Upper lobe of left lung (tissue), 6 donors: ENCODE results near the gene ACKR3. TPM values are rescaled to one million over a fixed set of nuclear protein-coding genes. Genes with fewer than 3 reads are reported as not detected.

ENCODE experiments used
- ATAC-seq, 2 donors: fragments of 200-7000 bp; cut with Tn5 transposase; one replicate each; pipeline ENCODE4 v1.9.1; 2022; ENCODE audit warnings: mild to moderate bottlenecking in 2 of 2, moderate library complexity in 2 of 2; ENCODE audit not compliant: low FRiP score in 2 of 2
- DNase-seq, 2 donors: peaks; one replicate each; pipeline ENCODE4 v3.0.0-alpha.2; 2019 to 2020
- H3K27ac ChIP-seq, 4 donors: fragments of 200-600 bp; sonication (generic); one replicate each; pipeline ENCODE4 v1.5.1; 2016 to 2019
- H3K27me3 ChIP-seq, 4 donors: fragments of 200-600 bp; sonication (generic); one replicate each; pipeline ENCODE4 v1.5.1; 2017 to 2019
- H3K36me3 ChIP-seq, 4 donors: fragments of 200-600 bp; sonication (generic); one replicate each; pipeline ENCODE4 v1.5.1; 2016 to 2019
- H3K4me1 ChIP-seq, 4 donors: fragments of 200-600 bp; sonication (generic); one replicate each; pipeline ENCODE4 v1.5.1; 2018 to 2019
- H3K4me3 ChIP-seq, 4 donors: fragments of 200-600 bp; sonication (generic); one replicate each; pipeline ENCODE4 v1.5.1; 2017 to 2019; ENCODE audit warnings: mild to moderate bottlenecking in 2 of 4, moderate library complexity in 1 of 4
- H3K9me3 ChIP-seq, 4 donors: fragments of 200-600 bp; sonication (generic); one replicate each; pipeline ENCODE4 v1.5.1; 2018 to 2019
- CTCF ChIP-seq, 6 experiments: fragments of 450-650 bp in 4 of 6; fragments of 200-600 bp in 2 of 6; sonication (generic) in 2 of 6; IDR thresholded peaks; one replicate each; pipeline ENCODE4 v1.5.1; 2016 to 2019; ENCODE audit warnings: antibody characterized with exemption in 6 of 6
- EP300 ChIP-seq, 4 donors: sonication (generic); formaldehyde crosslinking; IDR thresholded peaks; one replicate each; pipeline ENCODE4 v1.5.1; 2017; ENCODE audit warnings: antibody characterized with exemption in 4 of 4, control low read depth in 2 of 4
- POLR2A ChIP-seq, 4 donors: fragments of 450-650 bp; IDR thresholded peaks; one replicate each; pipeline ENCODE4 v1.5.1; 2016 to 2017; ENCODE audit warnings: antibody characterized with exemption in 4 of 4, mild to moderate bottlenecking in 2 of 4
- POLR2AphosphoS5 ChIP-seq, 2 donors: sonication (generic); formaldehyde crosslinking; IDR thresholded peaks; one replicate each; pipeline ENCODE4 v1.5.1; 2017; ENCODE audit warnings: antibody characterized with exemption in 2 of 2
- WGBS, 2 donors: methylation state at CpG; one replicate each; pipeline ENCODE4 v1.1.5; 2017 to 2018; 5-methylcytosine and 5-hydroxymethylcytosine counted together
- total RNA-seq, 6 donors: library from RNA; depleted of rRNA in 4 of 6; stranded (reverse); fragments of >200 nt in 4 of 6; gene quantifications; one replicate each; pipeline versions ENCODE4 v1.1.0 to v1.2.1, GENCODE V29; 2016 to 2021
- donor health status: DM: no; HTN: no; CAD: no; lungs with moderate emphysema.
- donor health status: DM: no; HTN: yes; CAD: no; lungs with severe emphysema.

Gene ACKR3
- total RNA-seq, 6 donors from 2014 or later, result 3.9 to 28.5 (median 10.5) TPM

- H3K27me3 ChIP-seq, result no peaks in the 10 kb centered on the region
- H3K36me3 ChIP-seq, result no peaks in the 10 kb centered on the region
- H3K4me3 ChIP-seq, result no peak overlapping the region
- no peak overlapping the region for H3K27ac ChIP-seq
- no peak for ATAC-seq
- H3K4me1 ChIP-seq, result peaks cover 0 to 6% (median 2%) of the 10 kb centered on the region in 4 donors
- TF ChIP-seq POLR2AphosphoS5 (IDR thresholded peaks at IDR 0.05) (no peak), EP300 (IDR thresholded peaks at IDR 0.05) (no peak), POLR2A (IDR thresholded peaks at IDR 0.05) (no peak), CTCF (IDR thresholded peaks at IDR 0.05) (no peak)
- no peak for DNase-seq
- WGBS, 2 donors, result 81 to 86% methylated on average over 13 of the region's 13 CpGs
- peaks cover 0 to 3% (median 0%) of the 10 kb centered on the region in 4 donors for H3K9me3 ChIP-seq
Measured at GRCh38 chr2:236550701-236551465, 18.7 kb upstream of the ACKR3 start.

GRCh38 chr2:236551471-236552211 lies 18.0 kb upstream of the ACKR3 start:
- no peaks in the 10 kb centered on the region for H3K27me3 ChIP-seq
- DNase-seq, result peak in 1 of 2 donors; percentile 27

GRCh38 chr2:236552212-236552542 lies 17.4 kb upstream of the ACKR3 start:
- Histone ChIP-seq H3K9me3 (peaks cover 0 to 3% (median 0%) of the 10 kb centered on the region in 4 donors), H3K27ac (no peak overlapping the region), H3K4me3 (no peak overlapping the region), H3K36me3 (no peaks in the 10 kb centered on the region), H3K27me3 (no peaks in the 10 kb centered on the region), H3K4me1 (no peaks in the 10 kb centered on the region)
- DNase-seq, result no peak
- ATAC-seq, result no peak
- TF ChIP-seq EP300 (IDR thresholded peaks at IDR 0.05) (no peak), POLR2AphosphoS5 (IDR thresholded peaks at IDR 0.05) (no peak), CTCF (IDR thresholded peaks at IDR 0.05) (no peak), POLR2A (IDR thresholded peaks at IDR 0.05) (no peak)
- WGBS, 2 donors, result 81 to 82% methylated on average over 6 of the region's 6 CpGs

More at GRCh38 chr2:236551471-236552211, 18.0 kb upstream of the ACKR3 start:
- 69 to 71% methylated on average over 8 of the region's 8 CpGs for WGBS, 2 donors
- H3K27ac ChIP-seq, result no peak overlapping the region
- H3K9me3 ChIP-seq, result peaks cover 0 to 3% (median 0%) of the 10 kb centered on the region in 4 donors
- peaks cover 0 to 1% (median 0%) of the 10 kb centered on the region in 4 donors for H3K4me1 ChIP-seq
- H3K4me3 ChIP-seq, result no peak overlapping the region
- no peaks in the 10 kb centered on the region for H3K36me3 ChIP-seq
- TF ChIP-seq POLR2A (IDR thresholded peaks at IDR 0.05) (no peak), EP300 (IDR thresholded peaks at IDR 0.05) (no peak), POLR2AphosphoS5 (IDR thresholded peaks at IDR 0.05) (no peak), CTCF (IDR thresholded peaks at IDR 0.05) (no peak)
- no peak for ATAC-seq

- 47 to 71% methylated on average over 11 of the region's 11 CpGs for WGBS, 2 donors
- no peak for DNase-seq
- Histone ChIP-seq H3K4me3 (no peak overlapping the region), H3K27me3 (no peaks in the 10 kb centered on the region), H3K9me3 (peaks cover 0 to 3% (median 0%) of the 10 kb centered on the region in 4 donors), H3K36me3 (no peaks in the 10 kb centered on the region), H3K4me1 (no peaks in the 10 kb centered on the region), H3K27ac (no peak overlapping the region)
- ATAC-seq, result peak in 1 of 2 donors; percentile 40
- TF ChIP-seq POLR2A (IDR thresholded peaks at IDR 0.05) (no peak), POLR2AphosphoS5 (IDR thresholded peaks at IDR 0.05) (no peak), CTCF (IDR thresholded peaks at IDR 0.05) (no peak), EP300 (IDR thresholded peaks at IDR 0.05) (no peak)
Measured at GRCh38 chr2:236552581-236553363, 16.9 kb upstream of the ACKR3 start.
